Neural cell (in vitro differentiated cells): ENCODE results near the gene HIC1. TPM values are rescaled to one million over a fixed set of nuclear protein-coding genes. Genes with fewer than 3 reads are reported as not detected.
"Not testable (repeated sequence)": the region's sequence is repeated elsewhere in the genome, so short reads cannot be mapped to it uniquely, and the experiment has no call there.

Experiments used
- H2AFZ ChIP-seq: fragments of 200-600, 300-800 bp; sonication (generic), shearing (Covaris generic); 2 replicates; pipeline ENCODE4 v1.6.0; 2014; ENCODE audit warnings: low read depth, mild to moderate bottlenecking, antibody characterized with exemption, low read length, moderate library complexity
- H3F3A ChIP-seq: fragments of 200-600 bp; shearing (Covaris generic); 2 replicates; pipeline ENCODE4 v1.6.1; 2016; ENCODE audit warnings: mild to moderate bottlenecking, moderate library complexity, mixed read lengths, antibody characterized with exemption, low read length; ENCODE audit not compliant: insufficient read depth, poor library complexity, severe bottlenecking
- H3K27ac ChIP-seq: fragments of 200-600, 300-800 bp; sonication (generic), shearing (Covaris generic); 2 replicates; pipeline ENCODE4 v1.5.1; 2014; ENCODE audit warnings: mild to moderate bottlenecking, low read length, moderate library complexity
- H3K27me3 ChIP-seq: fragments of 300-800, 200-600 bp; sonication (generic), shearing (Covaris generic); 2 replicates; pipeline ENCODE4 v1.6.0; 2014; ENCODE audit warnings: mild to moderate bottlenecking, low read depth, low read length, moderate library complexity; ENCODE audit not compliant: insufficient read depth
- H3K36me3 ChIP-seq: fragments of 300-800, 200-600 bp; sonication (generic), shearing (Covaris generic); 2 replicates; pipeline ENCODE4 v1.5.1; 2014; ENCODE audit warnings: mild to moderate bottlenecking, antibody characterized with exemption, low read length, moderate library complexity; ENCODE audit not compliant: insufficient read depth
- H3K4me2 ChIP-seq: fragments of 300-800, 200-600 bp; sonication (generic), shearing (Covaris generic); 2 replicates; pipeline ENCODE4 v1.6.0; 2014; ENCODE audit warnings: mild to moderate bottlenecking, low read length
- H3K4me3 ChIP-seq: fragments of 300-800, 200-600 bp; sonication (generic), shearing (Covaris generic); 2 replicates; pipeline ENCODE4 v1.5.1; 2014; ENCODE audit warnings: mild to moderate bottlenecking, low read length, moderate library complexity
- H3K79me2 ChIP-seq: fragments of 200-600 bp; shearing (Covaris generic); replicated peaks from 2 replicates; pipeline ENCODE4 v1.6.0; 2014; ENCODE audit warnings: mild to moderate bottlenecking, low read length, moderate library complexity; ENCODE audit not compliant: insufficient read depth
- H3K9ac ChIP-seq: fragments of 300-800, 200-600 bp; sonication (generic), shearing (Covaris generic); 2 replicates; pipeline ENCODE4 v1.6.1; 2016; ENCODE audit warnings: mild to moderate bottlenecking, low read length, mixed read lengths
- H3K9me2 ChIP-seq: fragments of 200-600 bp; shearing (Covaris generic); 2 replicates; pipeline ENCODE4 v1.6.1; 2016; ENCODE audit warnings: mild to moderate bottlenecking, low read length, mixed read lengths; ENCODE audit not compliant: insufficient read depth
- H3K9me3 ChIP-seq: fragments of 200-600, 300-800 bp; sonication (generic), shearing (Covaris generic); 2 replicates; pipeline ENCODE4 v1.6.1; 2016; ENCODE audit warnings: mild to moderate bottlenecking, mixed run types, low read length, moderate library complexity, mixed read lengths
- H4K20me1 ChIP-seq: fragments of 200-600 bp; shearing (Covaris generic); 2 replicates; pipeline ENCODE4 v1.6.1; 2016; ENCODE audit warnings: mild to moderate bottlenecking, mixed run types; ENCODE audit not compliant: insufficient read depth
- EP300 ChIP-seq: fragments of 450-650 bp; conservative IDR thresholded peaks from 2 replicates; pipeline ENCODE4 v1.6.1; 2014; ENCODE audit warnings: antibody characterized with exemption, mild to moderate bottlenecking, moderate library complexity; ENCODE audit not compliant: poor library complexity, severe bottlenecking
- EZH2 ChIP-seq: fragments of 200-600, 300-800 bp; shearing (Covaris generic), sonication (generic); IDR thresholded peaks from 2 replicates; pipeline ENCODE4 v1.6.1; 2014; ENCODE audit warnings: antibody characterized with exemption, low read length, borderline replicate concordance, mild to moderate bottlenecking; ENCODE audit not compliant: insufficient read depth, poor library complexity, severe bottlenecking
- MXI1 ChIP-seq: fragments of 450-650 bp; conservative IDR thresholded peaks from 2 replicates; pipeline ENCODE4 v1.6.1; 2014; ENCODE audit warnings: antibody characterized with exemption, mild to moderate bottlenecking; ENCODE audit not compliant: poor library complexity, severe bottlenecking
- POLR2AphosphoS5 ChIP-seq: IDR thresholded peaks from 2 replicates; pipeline ENCODE4 v1.6.1; 2012
- RAD21 ChIP-seq: fragments of 450-650 bp; conservative IDR thresholded peaks from 2 replicates; pipeline ENCODE4 v1.6.1; 2014; ENCODE audit warnings: antibody characterized with exemption, mild to moderate bottlenecking, moderate library complexity
- REST ChIP-seq: IDR thresholded peaks from 2 replicates; pipeline ENCODE4 v1.6.1; 2012; ENCODE audit warnings: borderline replicate concordance
- SMC3 ChIP-seq: fragments of 450-650 bp; conservative IDR thresholded peaks from 2 replicates; pipeline ENCODE4 v1.6.1; 2014; ENCODE audit warnings: antibody characterized with exemption, mild to moderate bottlenecking, moderate library complexity; ENCODE audit not compliant: poor library complexity
- TAF1 ChIP-seq: IDR thresholded peaks from 2 replicates; pipeline ENCODE4 v1.6.1; 2012; ENCODE audit warnings: low read depth
- polyA plus RNA-seq: library from polyadenylated mRNA; depleted of rRNA; stranded (reverse); fragments of >200 nt; gene quantifications from 2 replicates; pipeline ENCODE4 v1.2.3, GENCODE V29; 2014
- TF ChIP-seq, protein P1 (sequence below): fragments of 450-650 bp; IDR thresholded peaks from 2 replicates; pipeline ENCODE4 v1.5.1; 2014; ENCODE audit warnings: antibody characterized with exemption, mild to moderate bottlenecking, moderate library complexity; ENCODE audit not compliant: poor library complexity, severe bottlenecking

HIC1 gene
- polyA plus RNA-seq, 1 donor from 2014 or later = 2.8 TPM

GRCh38 chr17:2011411-2012371 lies 43.2 kb upstream of the HIC1 start:
- Histone ChIP-seq H3K36me3 (no peaks in the 10 kb centered on the region), H3K4me3 (no peak overlapping the region), H3K9me2 (no peaks in the 10 kb centered on the region), H2AFZ (no peak overlapping the region), H4K20me1 (no peaks in the 10 kb centered on the region), H3F3A (no peaks in the 10 kb centered on the region), H3K4me2 (no peak overlapping the region), H3K9ac (no peak overlapping the region), H3K27ac (no peak overlapping the region), H3K9me3 (no peaks in the 10 kb centered on the region), H3K27me3 (no peaks in the 10 kb centered on the region), H3K79me2 (no peaks in the 10 kb centered on the region)
- no peak for TF ChIP-seq RAD21
- TF ChIP-seq TAF1 = no peak
- TF ChIP-seq, protein P1, sequence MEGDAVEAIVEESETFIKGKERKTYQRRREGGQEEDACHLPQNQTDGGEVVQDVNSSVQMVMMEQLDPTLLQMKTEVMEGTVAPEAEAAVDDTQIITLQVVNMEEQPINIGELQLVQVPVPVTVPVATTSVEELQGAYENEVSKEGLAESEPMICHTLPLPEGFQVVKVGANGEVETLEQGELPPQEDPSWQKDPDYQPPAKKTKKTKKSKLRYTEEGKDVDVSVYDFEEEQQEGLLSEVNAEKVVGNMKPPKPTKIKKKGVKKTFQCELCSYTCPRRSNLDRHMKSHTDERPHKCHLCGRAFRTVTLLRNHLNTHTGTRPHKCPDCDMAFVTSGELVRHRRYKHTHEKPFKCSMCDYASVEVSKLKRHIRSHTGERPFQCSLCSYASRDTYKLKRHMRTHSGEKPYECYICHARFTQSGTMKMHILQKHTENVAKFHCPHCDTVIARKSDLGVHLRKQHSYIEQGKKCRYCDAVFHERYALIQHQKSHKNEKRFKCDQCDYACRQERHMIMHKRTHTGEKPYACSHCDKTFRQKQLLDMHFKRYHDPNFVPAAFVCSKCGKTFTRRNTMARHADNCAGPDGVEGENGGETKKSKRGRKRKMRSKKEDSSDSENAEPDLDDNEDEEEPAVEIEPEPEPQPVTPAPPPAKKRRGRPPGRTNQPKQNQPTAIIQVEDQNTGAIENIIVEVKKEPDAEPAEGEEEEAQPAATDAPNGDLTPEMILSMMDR = no peak
- TF ChIP-seq SMC3 = no peak
- TF ChIP-seq EP300 = no peak

DNA sequence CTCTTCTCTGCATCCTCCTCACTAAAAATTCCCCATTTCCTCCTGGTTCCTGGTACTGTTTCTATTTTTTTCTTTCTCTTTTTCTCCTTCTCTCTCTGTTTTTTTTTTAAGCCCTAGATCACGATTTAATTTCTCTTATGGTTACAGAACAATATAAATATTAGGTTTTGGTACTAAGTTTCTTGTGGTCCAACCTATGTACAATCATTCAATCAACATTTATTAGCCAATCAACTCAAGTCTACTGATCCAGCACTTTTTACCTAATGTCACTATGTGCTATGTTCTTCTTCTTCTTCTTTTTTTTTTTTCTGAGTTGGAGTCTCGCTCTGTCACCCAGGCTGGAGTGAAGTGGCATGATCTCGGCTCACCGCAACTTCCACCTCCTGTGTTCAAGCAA lies 42.4 kb upstream of the HIC1 start:
- no peak overlapping the region for H3K27ac ChIP-seq
- TF ChIP-seq TAF1 (no peak), REST (no peak), RAD21 (no peak), MXI1 (no peak), EP300 (no peak), POLR2AphosphoS5 (no peak), EZH2 (no peak), SMC3 (no peak)
- TF ChIP-seq, protein P1 = no peak
- H3K9me3 ChIP-seq = no peaks in the 10 kb centered on the region
- no peaks in the 10 kb centered on the region for H4K20me1 ChIP-seq
- no peaks in the 10 kb centered on the region for H3K79me2 ChIP-seq
- no peak overlapping the region for H2AFZ ChIP-seq
- H3K4me3 ChIP-seq = no peak overlapping the region
- H3K36me3 ChIP-seq = no peaks in the 10 kb centered on the region
- H3K9me2 ChIP-seq = no peaks in the 10 kb centered on the region
- no peaks in the 10 kb centered on the region for H3K27me3 ChIP-seq
- H3K9ac ChIP-seq = no peak overlapping the region
- H3F3A ChIP-seq = no peaks in the 10 kb centered on the region
- no peak overlapping the region for H3K4me2 ChIP-seq

DNA sequence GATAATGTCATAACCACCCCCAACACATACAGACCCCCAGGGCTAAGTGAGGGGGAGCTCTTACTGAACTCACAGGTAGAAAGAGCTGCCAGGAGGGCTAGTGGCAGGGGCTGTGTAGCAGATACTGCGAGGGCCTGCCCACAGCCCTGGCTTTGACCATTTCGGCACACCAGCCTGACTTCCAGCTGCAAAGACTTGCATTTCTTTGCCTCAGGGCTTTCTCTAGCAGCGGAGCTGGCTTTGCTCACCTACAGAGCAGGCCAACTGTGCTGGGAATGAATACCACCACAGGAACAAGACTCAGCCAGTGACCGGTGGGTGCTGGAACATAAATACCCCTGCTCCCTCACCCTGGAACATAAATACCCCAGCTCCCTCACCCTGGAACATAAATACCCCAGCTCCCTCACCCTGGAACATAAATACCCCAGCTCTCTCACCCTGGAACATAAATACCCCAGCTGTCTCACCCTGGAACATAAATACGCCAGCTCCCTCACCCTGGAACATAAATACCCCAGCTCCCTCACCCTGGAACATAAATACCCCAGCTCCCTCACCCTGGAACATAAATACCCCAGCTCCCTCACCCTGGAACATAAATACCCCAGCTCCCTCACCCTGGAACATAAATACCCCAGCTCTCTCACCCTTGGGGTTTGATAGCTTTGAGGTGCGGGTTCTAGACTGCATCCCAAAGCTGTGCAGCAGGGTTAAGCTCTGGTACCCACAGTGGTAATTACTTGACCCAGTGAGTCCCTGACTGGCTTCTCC lies 41.5 kb upstream of the HIC1 start:
- not testable (repeated sequence) for H3K27ac ChIP-seq, H3K79me2 ChIP-seq, H3K36me3 ChIP-seq, H3K4me3 ChIP-seq, H4K20me1 ChIP-seq, H3F3A ChIP-seq, H3K9me2 ChIP-seq, H2AFZ ChIP-seq, H3K27me3 ChIP-seq, H3K9me3 ChIP-seq, H3K9ac ChIP-seq, H3K4me2 ChIP-seq
